HEK293 (cell line): ENCODE measurements around the gene INSM1.
A peak's percentile ranks its signal among the peaks of the same experiment; 100 is the strongest.

Experiments used
- CTCF ChIA-PET: fragments of 350-600 bp; formaldehyde crosslinking; extraction: SDS; loops from one replicate; lab custom pipeline; 2021; ENCODE audit warnings: antibody characterized with exemption; lab: Yijun Ruan, JAX
- POLR2A ChIA-PET: fragments of 300-600 bp; formaldehyde crosslinking; extraction: SDS; loops from one replicate; lab custom pipeline; 2020; ENCODE audit warnings: antibody characterized with exemption, inconsistent platforms; lab: Yijun Ruan, JAX
- H3K27ac ChIP-seq: fragments of 200-500 bp; sonication (Bioruptor generic); 2 replicates; pipeline ENCODE4 v1.5.1; 2014; ENCODE audit warnings: low read depth, low read length, control low read depth, inconsistent platforms; ENCODE audit errors: extremely low read depth
- H3K36me3 ChIP-seq, 2 experiments: fragments of 200-500 bp in 1 of 2; sonication (Bioruptor generic) in 1 of 2; 1 replicate in 1 of 2; 2 replicates in 1 of 2; pipeline ENCODE4 v1.5.1; 2014 to 2017; ENCODE audit warnings: inconsistent platforms in 2 of 2, low read length in 2 of 2; ENCODE audit not compliant: control insufficient read depth in 2 of 2, insufficient read depth in 1 of 2
- H3K4me1 ChIP-seq: fragments of 200-500 bp; sonication (Bioruptor generic); 2 replicates; pipeline ENCODE4 v1.5.1; 2014; ENCODE audit warnings: mild to moderate bottlenecking, low read length, inconsistent platforms; ENCODE audit not compliant: control insufficient read depth, insufficient read depth
- H3K4me3 ChIP-seq: 2 replicates; pipeline ENCODE4 v1.5.1; 2011; ENCODE audit warnings: low read depth, mild to moderate bottlenecking, control low read depth, low read length, moderate library complexity
- H3K9me3 ChIP-seq: fragments of 200-500 bp; sonication (Bioruptor generic); 2 replicates; pipeline ENCODE4 v1.5.1; 2014; ENCODE audit warnings: low read depth, low read length, inconsistent platforms; ENCODE audit not compliant: control insufficient read depth, insufficient read depth
- BCL11B ChIP-seq: fragments of 450-650 bp; formaldehyde crosslinking; IDR thresholded peaks from 2 replicates; pipeline ENCODE4 v1.5.1; 2016; ENCODE audit warnings: low read depth, missing biosample characterization, missing genetic modification characterization
- GLI2 ChIP-seq: fragments of 450-650 bp; formaldehyde crosslinking; IDR thresholded peaks from 2 replicates; pipeline ENCODE4; 2017; ENCODE audit warnings: missing biosample characterization, missing genetic modification characterization, low read depth, borderline replicate concordance
- RBAK ChIP-seq: fragments of 450-650 bp; formaldehyde crosslinking; IDR thresholded peaks from 2 replicates; pipeline ENCODE4 v1.5.1; 2016; ENCODE audit warnings: missing biosample characterization, missing genetic modification characterization
- REPIN1 ChIP-seq: fragments of 450-650 bp; formaldehyde crosslinking; IDR thresholded peaks from 2 replicates; pipeline ENCODE4 v1.5.1; 2017; ENCODE audit warnings: missing biosample characterization, missing genetic modification characterization, low read depth
- ZBTB11 ChIP-seq: fragments of 450-650 bp; formaldehyde crosslinking; conservative IDR thresholded peaks from 2 replicates; pipeline ENCODE4 v1.5.1; 2016; ENCODE audit warnings: low read depth, missing biosample characterization, missing genetic modification characterization
- ZBTB20 ChIP-seq: fragments of 450-650 bp; formaldehyde crosslinking; IDR thresholded peaks from 2 replicates; pipeline ENCODE4 v1.5.1; 2016; ENCODE audit warnings: missing biosample characterization, missing genetic modification characterization
- ZNF132 ChIP-seq: fragments of 450-650 bp; formaldehyde crosslinking; IDR thresholded peaks from 2 replicates; pipeline ENCODE4 v1.5.1; 2017; ENCODE audit warnings: missing biosample characterization, missing genetic modification characterization, borderline replicate concordance
- ZNF239 ChIP-seq: fragments of 450-650 bp; formaldehyde crosslinking; IDR thresholded peaks from 2 replicates; pipeline ENCODE4 v1.5.1; 2016; ENCODE audit warnings: missing biosample characterization, missing genetic modification characterization
- ZNF366 ChIP-seq: fragments of 450-650 bp; formaldehyde crosslinking; conservative IDR thresholded peaks from 2 replicates; pipeline ENCODE4 v1.5.1; 2016; ENCODE audit warnings: missing biosample characterization, missing genetic modification characterization
- ZNF391 ChIP-seq: fragments of 450-650 bp; formaldehyde crosslinking; IDR thresholded peaks from 2 replicates; pipeline ENCODE4 v1.5.1; 2016; ENCODE audit warnings: low read depth, missing biosample characterization, missing genetic modification characterization, borderline replicate concordance
- ZNF707 ChIP-seq: fragments of 450-650 bp; formaldehyde crosslinking; IDR thresholded peaks from 2 replicates; pipeline ENCODE4 v1.5.1; 2016; ENCODE audit warnings: missing biosample characterization, missing genetic modification characterization
- TF ChIP-seq, protein P1 (sequence below): fragments of 450-650 bp; formaldehyde crosslinking; IDR thresholded peaks from 2 replicates; pipeline ENCODE4 v1.5.0; 2017; ENCODE audit warnings: missing biosample characterization, missing genetic modification characterization, borderline replicate concordance

INSM1 gene

GRCh38 chr20:20396794-20397193 lies 28.9 kb downstream of the INSM1 start:
- POLR2A ChIA-PET: no interaction called here
- CTCF ChIA-PET: no interaction called here
- no peaks in the 10 kb centered on the region for H3K4me1 ChIP-seq

DNA sequence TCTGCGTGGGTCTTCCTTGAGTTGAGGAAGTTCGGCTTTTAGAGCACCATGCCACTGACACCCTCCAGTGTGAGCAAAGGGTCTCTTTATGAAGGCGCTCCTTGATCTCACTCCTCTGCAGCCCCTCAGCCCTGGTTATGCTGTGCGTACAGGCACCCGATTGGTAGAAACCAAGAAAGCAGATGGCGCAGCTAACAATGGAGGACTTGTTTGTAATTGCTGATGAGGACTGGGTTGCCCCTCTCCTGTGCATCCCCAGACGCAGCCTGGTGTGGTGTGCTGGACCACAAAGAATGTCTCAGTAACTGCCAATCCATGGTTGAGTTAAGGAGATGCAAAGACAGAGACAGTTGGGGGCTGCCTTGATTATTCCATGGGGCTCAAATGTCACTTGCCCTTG lies 30.2 kb downstream of the INSM1 start:
- no peaks in the 10 kb centered on the region for H3K4me1 ChIP-seq
- CTCF ChIA-PET: no interaction called here
- TF ChIP-seq ZNF707: no peak
- no peak for TF ChIP-seq ZBTB20 (tag by site-specific recombination)
- no peak for TF ChIP-seq GLI2 (tag by site-specific recombination)
- no peak for TF ChIP-seq ZBTB11
- no peak for TF ChIP-seq ZNF366 (tag by site-specific recombination)
- no peak for TF ChIP-seq ZNF132 (tag by site-specific recombination)
- TF ChIP-seq, all 188 proteins: peak for 0
- Histone ChIP-seq H3K36me3 (no peaks in the 10 kb centered on the region), H3K9me3 (no peaks in the 10 kb centered on the region), H3K27ac (no peak overlapping the region), H3K4me3 (no peak overlapping the region)
- POLR2A ChIA-PET: no interaction called here

More at GRCh38 chr20:20396794-20397193, 28.9 kb downstream of the INSM1 start:
- no peaks in the 10 kb centered on the region for H3K9me3 ChIP-seq
- peak; percentile 99 for TF ChIP-seq ZNF239 (tag by site-specific recombination)
- TF ChIP-seq REPIN1 (tag by site-specific recombination): no peak
- no peak overlapping the region for H3K4me3 ChIP-seq
- no peaks in the 10 kb centered on the region for H3K36me3 ChIP-seq
- H3K27ac ChIP-seq: no peak overlapping the region

DNA sequence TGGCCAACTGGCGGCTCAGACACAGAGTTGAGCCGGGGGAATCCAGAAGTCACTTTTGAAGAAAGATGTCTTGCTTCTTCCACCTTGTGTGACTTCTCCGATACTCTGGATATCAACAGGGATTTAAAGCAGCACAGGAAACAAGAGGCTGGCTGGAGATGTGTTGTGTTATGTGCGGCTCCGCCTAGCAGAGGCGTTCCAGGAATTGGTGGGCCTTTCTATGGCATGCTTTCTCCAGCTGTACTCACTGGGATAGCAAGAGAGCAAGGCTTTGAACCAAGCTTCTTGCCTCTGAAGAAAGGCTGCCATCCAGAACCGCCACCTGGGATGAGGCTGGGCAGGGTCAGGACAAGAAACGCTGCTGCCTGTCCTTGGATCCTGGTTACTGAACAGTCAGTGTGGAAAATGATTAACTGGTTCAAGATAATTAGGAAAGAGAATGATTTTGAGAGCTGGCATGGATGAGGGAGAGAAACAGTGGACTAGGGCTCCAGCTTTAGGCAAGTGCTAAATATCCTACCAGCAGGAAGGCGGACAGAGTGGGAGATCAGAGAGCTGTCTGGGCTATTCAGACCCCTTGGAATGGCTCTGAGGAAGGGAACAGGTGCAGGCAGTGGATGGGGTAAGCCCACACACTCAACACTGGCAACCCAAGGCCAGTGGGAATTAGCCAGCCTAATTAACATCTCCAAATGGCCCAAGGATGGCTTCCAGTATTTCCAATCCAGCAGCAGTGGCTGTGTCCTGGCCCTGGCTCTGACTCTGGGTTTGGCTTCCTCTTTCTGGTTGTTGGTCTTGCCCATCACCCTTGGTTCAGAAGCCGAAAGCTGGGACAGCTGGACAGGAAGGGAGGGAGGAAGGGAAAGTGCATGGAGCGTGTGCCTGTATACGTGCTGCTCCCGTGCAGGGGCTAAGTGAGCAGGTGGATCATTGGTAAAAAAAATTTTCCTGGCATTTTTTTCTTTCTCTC lies 31.9 kb downstream of the INSM1 start:
- Histone ChIP-seq H3K27ac (no peak overlapping the region), H3K36me3 (no peaks in the 10 kb centered on the region), H3K9me3 (no peaks in the 10 kb centered on the region), H3K4me3 (no peak overlapping the region), H3K4me1 (no peaks in the 10 kb centered on the region)
- POLR2A ChIA-PET: no interaction called here
- CTCF ChIA-PET: no interaction called here
- no peak for TF ChIP-seq RBAK (tag by site-specific recombination)
- TF ChIP-seq BCL11B (tag by site-specific recombination): no peak
- TF ChIP-seq, protein P1, sequence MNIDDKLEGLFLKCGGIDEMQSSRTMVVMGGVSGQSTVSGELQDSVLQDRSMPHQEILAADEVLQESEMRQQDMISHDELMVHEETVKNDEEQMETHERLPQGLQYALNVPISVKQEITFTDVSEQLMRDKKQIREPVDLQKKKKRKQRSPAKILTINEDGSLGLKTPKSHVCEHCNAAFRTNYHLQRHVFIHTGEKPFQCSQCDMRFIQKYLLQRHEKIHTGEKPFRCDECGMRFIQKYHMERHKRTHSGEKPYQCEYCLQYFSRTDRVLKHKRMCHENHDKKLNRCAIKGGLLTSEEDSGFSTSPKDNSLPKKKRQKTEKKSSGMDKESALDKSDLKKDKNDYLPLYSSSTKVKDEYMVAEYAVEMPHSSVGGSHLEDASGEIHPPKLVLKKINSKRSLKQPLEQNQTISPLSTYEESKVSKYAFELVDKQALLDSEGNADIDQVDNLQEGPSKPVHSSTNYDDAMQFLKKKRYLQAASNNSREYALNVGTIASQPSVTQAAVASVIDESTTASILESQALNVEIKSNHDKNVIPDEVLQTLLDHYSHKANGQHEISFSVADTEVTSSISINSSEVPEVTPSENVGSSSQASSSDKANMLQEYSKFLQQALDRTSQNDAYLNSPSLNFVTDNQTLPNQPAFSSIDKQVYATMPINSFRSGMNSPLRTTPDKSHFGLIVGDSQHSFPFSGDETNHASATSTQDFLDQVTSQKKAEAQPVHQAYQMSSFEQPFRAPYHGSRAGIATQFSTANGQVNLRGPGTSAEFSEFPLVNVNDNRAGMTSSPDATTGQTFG: no peak
- no peak for TF ChIP-seq ZNF391 (tag by site-specific recombination)
